ENCODE data around the gene PPP1CC.

Gene PPP1CC

GRCh38 chr12:110686294-110686903 is 56.3 kb downstream of the PPP1CC start:
- no peak for DNase-seq

GRCh38 chr12:110684312-110684836 is 58.3 kb downstream of the PPP1CC start:
- no peak for DNase-seq

- DNase-seq = no peak
Observed at GRCh38 chr12:110683888-110684287, 58.8 kb downstream of the PPP1CC start.

- DNase-seq = no peak
Observed at GRCh38 chr12:110680032-110680431, 62.7 kb downstream of the PPP1CC start.

- no peak for DNase-seq
Observed at GRCh38 chr12:110679201-110679600, 63.5 kb downstream of the PPP1CC start.

GRCh38 chr12:110677982-110678381 is 64.7 kb downstream of the PPP1CC start:
- DNase-seq = no peak

GRCh38 chr12:110677206-110677911 is 65.3 kb downstream of the PPP1CC start:
- DNase-seq = no peak

- no peak for DNase-seq
Observed at GRCh38 chr12:110676171-110676570, 66.5 kb downstream of the PPP1CC start.

- DNase-seq = no peak
Observed at GRCh38 chr12:110670161-110670701, 72.5 kb downstream of the PPP1CC start.

Measured in NCI-H187 (cell line).